ENCODE results near the gene CD55. TPM values are rescaled to one million over a fixed set of nuclear protein-coding genes. Genes with fewer than 3 reads are reported as not detected.

Gene CD55
- total and polyA plus RNA-seq, 8 donors = 8.1 to 168 (median 25.6) TPM

DNA sequence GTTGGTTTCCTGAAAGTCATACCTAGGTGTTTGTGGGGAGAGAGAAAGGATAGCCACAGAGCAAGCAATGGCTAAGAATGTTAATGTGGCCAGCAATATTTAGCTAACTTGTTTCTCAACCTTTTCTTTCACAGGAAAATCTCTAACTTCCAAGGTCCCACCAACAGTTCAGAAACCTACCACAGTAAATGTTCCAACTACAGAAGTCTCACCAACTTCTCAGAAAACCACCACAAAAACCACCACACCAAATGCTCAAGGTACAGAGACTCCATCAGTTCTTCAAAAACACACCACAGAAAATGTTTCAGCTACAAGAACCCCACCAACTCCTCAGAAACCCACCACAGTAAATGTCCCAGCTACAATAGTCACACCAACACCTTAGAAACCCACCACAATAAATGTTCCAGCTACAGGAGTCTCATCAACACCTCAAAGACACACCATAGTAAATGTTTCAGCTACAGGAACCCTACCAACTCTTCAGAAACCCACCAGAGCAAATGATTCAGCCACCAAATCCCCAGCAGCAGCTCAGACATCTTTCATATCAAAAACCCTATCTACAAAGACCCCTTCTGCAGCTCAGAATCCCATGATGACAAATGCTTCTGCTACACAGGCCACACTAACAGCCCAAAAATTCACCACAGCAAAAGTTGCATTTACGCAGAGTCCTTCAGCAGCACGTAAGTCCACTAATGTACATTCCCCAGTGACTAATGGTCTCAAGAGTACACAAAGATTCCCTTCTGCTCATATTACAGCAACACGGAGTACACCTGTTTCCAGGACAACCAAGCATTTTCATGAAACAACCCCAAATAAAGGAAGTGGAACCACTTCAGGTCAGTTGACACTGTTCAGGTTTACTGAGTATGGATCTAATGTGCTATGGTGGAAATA lies 15.3 kb downstream of the CD55 start:
- intact Hi-C loops (cut with DNase I; ENCODE audit: low total_unique reads) = no loop called here
- 48 to 69% (median 52%) methylated on average over 3 of the region's 3 CpGs for WGBS, 5 donors
- TF ChIP-seq, protein P1, sequence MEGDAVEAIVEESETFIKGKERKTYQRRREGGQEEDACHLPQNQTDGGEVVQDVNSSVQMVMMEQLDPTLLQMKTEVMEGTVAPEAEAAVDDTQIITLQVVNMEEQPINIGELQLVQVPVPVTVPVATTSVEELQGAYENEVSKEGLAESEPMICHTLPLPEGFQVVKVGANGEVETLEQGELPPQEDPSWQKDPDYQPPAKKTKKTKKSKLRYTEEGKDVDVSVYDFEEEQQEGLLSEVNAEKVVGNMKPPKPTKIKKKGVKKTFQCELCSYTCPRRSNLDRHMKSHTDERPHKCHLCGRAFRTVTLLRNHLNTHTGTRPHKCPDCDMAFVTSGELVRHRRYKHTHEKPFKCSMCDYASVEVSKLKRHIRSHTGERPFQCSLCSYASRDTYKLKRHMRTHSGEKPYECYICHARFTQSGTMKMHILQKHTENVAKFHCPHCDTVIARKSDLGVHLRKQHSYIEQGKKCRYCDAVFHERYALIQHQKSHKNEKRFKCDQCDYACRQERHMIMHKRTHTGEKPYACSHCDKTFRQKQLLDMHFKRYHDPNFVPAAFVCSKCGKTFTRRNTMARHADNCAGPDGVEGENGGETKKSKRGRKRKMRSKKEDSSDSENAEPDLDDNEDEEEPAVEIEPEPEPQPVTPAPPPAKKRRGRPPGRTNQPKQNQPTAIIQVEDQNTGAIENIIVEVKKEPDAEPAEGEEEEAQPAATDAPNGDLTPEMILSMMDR (IDR thresholded peaks at IDR 0.05) = no peak
- no peak for TF ChIP-seq POLR2A (IDR thresholded peaks at IDR 0.05)
- TF ChIP-seq POLR2AphosphoS5 (IDR thresholded peaks at IDR 0.05) = no peak
- no peak for TF ChIP-seq EP300 (IDR thresholded peaks at IDR 0.05)
- DNase-seq = peak in 1 of 2 donors; percentile 65
- Histone ChIP-seq H3K27me3 (no peaks in the 10 kb centered on the region), H3K4me3 (no peak overlapping the region), H3K9me3 (peaks cover 0 to 9% (median 3%) of the 10 kb centered on the region in 4 donors), H3K27ac (peak overlapping the region in 4 of 5 donors; percentile 35 to 70 (median 52)), H3K36me3 (peaks cover 4 to 74% (median 57%) of the 10 kb centered on the region in 4 donors), H3K4me1 (no peaks in the 10 kb centered on the region)

DNA sequence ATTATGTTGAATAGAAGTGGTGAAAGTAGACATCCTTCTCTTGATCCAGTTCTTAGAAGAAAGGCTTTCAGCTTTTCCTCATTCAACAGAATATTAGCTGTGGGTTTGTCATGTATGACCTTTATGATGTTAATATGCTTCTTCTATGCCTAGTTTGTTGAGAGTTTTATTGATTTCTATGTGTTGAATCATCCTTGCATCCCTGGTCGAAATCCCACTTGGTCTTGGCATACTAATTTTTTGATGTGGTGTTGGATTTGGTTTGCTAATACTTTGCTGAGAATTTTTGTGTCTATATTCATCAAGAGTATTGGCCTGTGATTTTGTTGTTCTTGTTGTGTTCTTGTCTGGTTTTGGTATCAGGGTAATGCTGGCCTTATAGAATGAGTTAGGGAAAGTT lies 20.9 kb downstream of the CD55 start:
- WGBS, 5 donors = 87 to 93% (median 91%) methylated on average over 1 of the region's 1 CpG
- TF ChIP-seq, protein P1 (IDR thresholded peaks at IDR 0.05) = no peak
- TF ChIP-seq POLR2A (IDR thresholded peaks at IDR 0.05) = no peak
- no peak for TF ChIP-seq POLR2AphosphoS5 (IDR thresholded peaks at IDR 0.05)
- TF ChIP-seq EP300 (IDR thresholded peaks at IDR 0.05) = no peak
- intact Hi-C loops (cut with DNase I; ENCODE audit: low total_unique reads) = no loop called here
- Histone ChIP-seq H3K9me3 (no peaks in the 10 kb centered on the region), H3K27ac (no peak overlapping the region), H3K4me1 (peaks cover 0 to 4% (median 0%) of the 10 kb centered on the region in 4 donors), H3K36me3 (peaks cover 4 to 68% (median 45%) of the 10 kb centered on the region in 4 donors), H3K4me3 (no peak overlapping the region), H3K27me3 (no peaks in the 10 kb centered on the region)
- no peak for DNase-seq

DNA sequence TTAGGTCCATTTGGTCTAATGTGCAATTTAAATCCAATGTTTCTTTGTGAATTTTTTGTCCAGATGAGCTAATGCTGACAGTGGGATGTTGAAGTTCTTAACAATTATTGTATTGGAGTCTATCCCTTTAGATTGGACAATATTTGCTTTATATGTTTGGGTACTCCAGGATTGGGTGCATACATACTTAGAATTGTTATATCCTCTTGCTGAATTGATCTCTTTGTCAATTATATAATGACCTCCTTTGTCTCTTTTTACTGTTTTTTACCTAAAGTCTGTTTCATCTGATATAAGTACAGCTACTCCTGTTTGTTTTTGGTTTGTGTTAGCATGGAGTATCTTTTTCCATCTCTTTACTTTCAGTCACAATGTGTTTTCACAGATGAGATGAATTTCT lies 22.2 kb downstream of the CD55 start:
- intact Hi-C loops (cut with DNase I; ENCODE audit: low total_unique reads) = no loop called here
- Histone ChIP-seq H3K4me1 (peaks cover 0 to 4% (median 0%) of the 10 kb centered on the region in 4 donors), H3K27me3 (no peaks in the 10 kb centered on the region), H3K36me3 (peaks cover 9 to 66% (median 52%) of the 10 kb centered on the region in 4 donors), H3K27ac (no peak overlapping the region), H3K9me3 (peaks cover 0 to 4% (median 2%) of the 10 kb centered on the region in 4 donors), H3K4me3 (no peak overlapping the region)
- no peak for DNase-seq
- TF ChIP-seq POLR2A (IDR thresholded peaks at IDR 0.05) (no peak), POLR2AphosphoS5 (IDR thresholded peaks at IDR 0.05) (no peak), EP300 (IDR thresholded peaks at IDR 0.05) (no peak)

DNA sequence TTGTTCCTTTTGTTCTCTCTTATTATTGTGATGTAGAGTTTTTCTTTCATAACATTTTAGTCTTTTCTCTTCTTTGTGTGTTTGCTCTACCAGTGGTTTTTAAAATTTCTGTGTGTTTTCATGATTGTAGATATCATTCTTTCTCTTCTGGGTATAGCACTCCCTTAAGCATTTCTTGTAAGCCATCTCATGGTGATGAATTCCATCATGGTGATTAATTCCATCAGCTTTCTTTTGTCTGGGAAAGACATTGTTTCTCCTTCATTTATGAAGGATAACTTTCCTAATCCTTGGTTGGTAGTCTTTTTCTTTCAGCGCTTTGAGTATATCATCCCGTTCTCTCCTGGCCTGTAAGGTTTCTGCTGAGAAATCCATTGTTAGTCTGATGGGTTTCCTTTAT lies 22.7 kb downstream of the CD55 start:
- no peak for DNase-seq

More for the DNA sequence above, 22.7 kb downstream of the CD55 start:
- Histone ChIP-seq H3K4me1 (peaks cover 0 to 4% (median 0%) of the 10 kb centered on the region in 4 donors), H3K4me3 (no peak overlapping the region), H3K27ac (no peak overlapping the region), H3K9me3 (peaks cover 0 to 9% (median 4%) of the 10 kb centered on the region in 4 donors), H3K27me3 (no peaks in the 10 kb centered on the region), H3K36me3 (peaks cover 9 to 67% (median 56%) of the 10 kb centered on the region in 4 donors)
- intact Hi-C loops (cut with DNase I; ENCODE audit: low total_unique reads) = no loop called here
- no peak for TF ChIP-seq POLR2A (IDR thresholded peaks at IDR 0.05)
- no peak for TF ChIP-seq POLR2AphosphoS5 (IDR thresholded peaks at IDR 0.05)
- TF ChIP-seq, protein P1 (IDR thresholded peaks at IDR 0.05) = no peak
- no peak for TF ChIP-seq EP300 (IDR thresholded peaks at IDR 0.05)
- 93 to 100% (median 98%) methylated on average over 2 of the region's 2 CpGs for WGBS, 5 donors
